ENCODE data around the gene LPXN.
"Not testable (repeated sequence)": the region's sequence is repeated elsewhere in the genome, so short reads cannot be mapped to it uniquely, and the experiment has no call there.

The LPXN gene

GRCh38 chr11:58579192-58580129 is 3.8 kb upstream of the LPXN start:
- FAIRE-seq (peak; percentile 81), DNase-seq (ENCODE audit: low spot score) (peak; percentile 88)

GRCh38 chr11:58578635-58579191 is 3.1 kb upstream of the LPXN start, which contains the start of gene ZFP91:
TSS of gene ZFP91 (plus strand) at chr11:58579063. CDS start at chr11:58579282, 219 bp downstream.
- peak; percentile 9 for FAIRE-seq
- peak; percentile 94 for DNase-seq (ENCODE audit: low spot score)

GRCh38 chr11:58578136-58578634 is 2.5 kb upstream of the LPXN start:
- FAIRE-seq: no peak
- peak; percentile 86 for DNase-seq (ENCODE audit: low spot score)

- no peak for FAIRE-seq
These were observed 2.0 kb upstream of the LPXN start for GRCh38 chr11:58577555-58578135.

GRCh38 chr11:58576887-58577471 is 1.3 kb upstream of the LPXN start:
- DNase-seq (ENCODE audit: low spot score) (peak; percentile 11), FAIRE-seq (no peak)

More at GRCh38 chr11:58577555-58578135, 2.0 kb upstream of the LPXN start:
- no peak for DNase-seq (ENCODE audit: low spot score)

GRCh38 chr11:58574881-58575280 is 775 bp downstream of the LPXN start:
- FAIRE-seq (no peak), DNase-seq (ENCODE audit: low spot score) (no peak)

- FAIRE-seq (no peak), DNase-seq (ENCODE audit: low spot score) (peak; percentile 43)
These were observed 2.1 kb downstream of the LPXN start for GRCh38 chr11:58573451-58574104.

GRCh38 chr11:58572906-58573305 is 2.8 kb downstream of the LPXN start:
- FAIRE-seq: not testable (repeated sequence)

GRCh38 chr11:58567889-58568512 is 7.7 kb downstream of the LPXN start:
- DNase-seq (ENCODE audit: low spot score) (peak; percentile 55), FAIRE-seq (no peak)

More at GRCh38 chr11:58572906-58573305, 2.8 kb downstream of the LPXN start:
- not testable (repeated sequence) for DNase-seq (ENCODE audit: low spot score)

- no peak for FAIRE-seq
- DNase-seq (ENCODE audit: low spot score): no peak
These were observed 11.4 kb downstream of the LPXN start for GRCh38 chr11:58564231-58564630.

- no peak for FAIRE-seq
- no peak for DNase-seq (ENCODE audit: low spot score)
These were observed 13.3 kb downstream of the LPXN start for GRCh38 chr11:58562375-58562800.

- DNase-seq (ENCODE audit: low spot score): no peak
- FAIRE-seq: no peak
These were observed 14.1 kb downstream of the LPXN start for GRCh38 chr11:58561394-58562098.

- FAIRE-seq (no peak), DNase-seq (ENCODE audit: low spot score) (no peak)
These were observed 14.8 kb downstream of the LPXN start for GRCh38 chr11:58560842-58561241.

- DNase-seq (ENCODE audit: low spot score) (no peak), FAIRE-seq (no peak)
These were observed 26.0 kb downstream of the LPXN start for GRCh38 chr11:58549644-58550043.

- FAIRE-seq (no peak), DNase-seq (ENCODE audit: low spot score) (no peak)
These were observed 28.8 kb downstream of the LPXN start for GRCh38 chr11:58546841-58547240.

GRCh38 chr11:58531865-58532341 is 43.8 kb downstream of the LPXN start:
- FAIRE-seq (no peak), DNase-seq (ENCODE audit: low spot score) (no peak)

GRCh38 chr11:58530236-58530635 is 45.4 kb downstream of the LPXN start:
- no peak for FAIRE-seq
- DNase-seq (ENCODE audit: low spot score): no peak

- DNase-seq (ENCODE audit: low spot score) (no peak), FAIRE-seq (no peak)
These were observed 48.2 kb downstream of the LPXN start for GRCh38 chr11:58527429-58527828.

GRCh38 chr11:58526721-58527120 is 48.9 kb downstream of the LPXN start:
- FAIRE-seq (no peak), DNase-seq (ENCODE audit: low spot score) (no peak)
